Naive B cell (primary cell): ENCODE measurements around the gene SYT9. TPM values are rescaled to one million over a fixed set of nuclear protein-coding genes. Genes with fewer than 3 reads are reported as not detected.
"Not testable (repeated sequence)": the region's sequence is repeated elsewhere in the genome, so short reads cannot be mapped to it uniquely, and the experiment has no call there.

Source experiments
- ATAC-seq, 2 donors: fragments of 150-1000 bp; cut with Tn5 transposase; 2 replicates each; pipeline ENCODE4 v1.10.0; 2021; ENCODE audit warnings: low read depth in 2 of 2, mild to moderate bottlenecking in 2 of 2, moderate library complexity in 2 of 2
- DNase-seq: peaks from one replicate; pipeline ENCODE4 v3.0.0; 2022
- H3K27ac Mint-ChIP-seq, 6 donors: one replicate each; pipeline ENCODE4 v1.8.0; 2020 to 2022; ENCODE audit warnings: mild to moderate bottlenecking in 6 of 6, mixed read lengths in 6 of 6, moderate library complexity in 5 of 6, inconsistent platforms in 2 of 6
- H3K27me3 Mint-ChIP-seq, 3 donors: one replicate each; pipeline ENCODE4 v1.8.0; 2021 to 2022; ENCODE audit warnings: mixed read lengths in 3 of 3, mild to moderate bottlenecking in 1 of 3
- H3K36me3 Mint-ChIP-seq, 2 donors: one replicate each; pipeline ENCODE4 v1.8.0; 2020 to 2022; ENCODE audit warnings: mixed read lengths in 2 of 2, inconsistent platforms in 1 of 2, mild to moderate bottlenecking in 1 of 2
- H3K4me1 Mint-ChIP-seq, 3 donors: one replicate each; pipeline ENCODE4 v1.8.0; 2020 to 2022; ENCODE audit warnings: mixed read lengths in 3 of 3, inconsistent platforms in 1 of 3, mild to moderate bottlenecking in 1 of 3, moderate library complexity in 1 of 3
- H3K4me3 Mint-ChIP-seq, 8 donors: one replicate each; pipeline ENCODE4 v1.8.0; 2020 to 2022; ENCODE audit warnings: mild to moderate bottlenecking in 8 of 8, mixed read lengths in 8 of 8, moderate library complexity in 8 of 8, inconsistent platforms in 2 of 8
- H3K9me3 Mint-ChIP-seq, 7 donors: one replicate each; pipeline ENCODE4 v1.8.0; 2020 to 2022; ENCODE audit warnings: mixed read lengths in 7 of 7, mild to moderate bottlenecking in 5 of 7, inconsistent platforms in 2 of 7, moderate library complexity in 1 of 7
- polyA plus RNA-seq, 6 donors: library from polyadenylated mRNA; unstranded; fragments of 300-500 nt; fragmentation: Illumina TruSeq; gene quantifications; one replicate each; pipeline ENCODE4 v1.2.3, GENCODE V29; 2021; ENCODE audit warnings: low read depth in 6 of 6

Gene SYT9
- polyA plus RNA-seq, 6 donors from 2014 or later = not detected

GRCh38 chr11:7321473-7322450 is 70.1 kb downstream of the SYT9 start:
- no peak overlapping the region for H3K27ac Mint-ChIP-seq
- peaks cover 0 to 9% (median 7%) of the 10 kb centered on the region in 7 donors for H3K9me3 Mint-ChIP-seq

GRCh38 chr11:7332451-7332850 is 80.7 kb downstream of the SYT9 start:
- peaks cover 0 to 16% (median 8%) of the 10 kb centered on the region in 7 donors for H3K9me3 Mint-ChIP-seq
- peaks cover 14 to 45% (median 28%) of the 10 kb centered on the region in 3 donors for H3K27me3 Mint-ChIP-seq
- no peaks in the 10 kb centered on the region for H3K4me1 Mint-ChIP-seq
- H3K36me3 Mint-ChIP-seq = no peaks in the 10 kb centered on the region
- ATAC-seq (no peak), DNase-seq (no peak)
- H3K4me3 Mint-ChIP-seq = no peak overlapping the region
- H3K27ac Mint-ChIP-seq = no peak overlapping the region

More at GRCh38 chr11:7321473-7322450, 70.1 kb downstream of the SYT9 start:
- Mint-ChIP-seq H3K27me3 (peaks cover 12 to 22% (median 20%) of the 10 kb centered on the region in 3 donors), H3K36me3 (peaks cover 0 to 9% of the 10 kb centered on the region in 2 donors), H3K4me3 (no peak overlapping the region), H3K4me1 (no peaks in the 10 kb centered on the region)
- DNase-seq (no peak), ATAC-seq (no peak)

GRCh38 chr11:7332962-7333361 is 81.3 kb downstream of the SYT9 start:
- Mint-ChIP-seq H3K27ac (no peak overlapping the region), H3K4me1 (no peaks in the 10 kb centered on the region), H3K4me3 (no peak overlapping the region), H3K9me3 (peaks cover 0 to 16% (median 8%) of the 10 kb centered on the region in 7 donors), H3K36me3 (no peaks in the 10 kb centered on the region), H3K27me3 (peaks cover 17 to 46% (median 31%) of the 10 kb centered on the region in 3 donors)
- DNase-seq (no peak), ATAC-seq (no peak)

GRCh38 chr11:7335442-7335841 is 83.7 kb downstream of the SYT9 start:
- not testable (repeated sequence) for H3K27ac Mint-ChIP-seq, H3K4me3 Mint-ChIP-seq, DNase-seq, ATAC-seq, H3K4me1 Mint-ChIP-seq
- H3K36me3 Mint-ChIP-seq = peaks cover 0 to 19% of the 10 kb centered on the region in 2 donors
- peaks cover 8 to 36% (median 19%) of the 10 kb centered on the region in 7 donors for H3K9me3 Mint-ChIP-seq
- H3K27me3 Mint-ChIP-seq = peaks cover 35 to 52% (median 36%) of the 10 kb centered on the region in 3 donors

GRCh38 chr11:7341551-7341950 is 89.8 kb downstream of the SYT9 start:
- Mint-ChIP-seq H3K27me3 (peaks cover 51 to 82% (median 61%) of the 10 kb centered on the region in 3 donors), H3K4me1 (no peaks in the 10 kb centered on the region), H3K9me3 (peaks cover 4 to 26% (median 14%) of the 10 kb centered on the region in 7 donors), H3K27ac (no peak overlapping the region), H3K36me3 (peaks cover 0 to 19% of the 10 kb centered on the region in 2 donors), H3K4me3 (no peak overlapping the region)
- no peak for ATAC-seq
- no peak for DNase-seq

- Mint-ChIP-seq H3K36me3 (no peaks in the 10 kb centered on the region), H3K27ac (no peak overlapping the region), H3K27me3 (peaks cover 35 to 53% (median 45%) of the 10 kb centered on the region in 3 donors), H3K4me1 (no peaks in the 10 kb centered on the region), H3K4me3 (no peak overlapping the region), H3K9me3 (peaks cover 0 to 7% (median 3%) of the 10 kb centered on the region in 7 donors)
- ATAC-seq (no peak), DNase-seq (no peak)
Observed at GRCh38 chr11:7347611-7348431, 96.1 kb downstream of the SYT9 start.

- ATAC-seq = no peak
- DNase-seq = no peak
- H3K27ac Mint-ChIP-seq = peak overlapping the region in 1 of 6 donors; percentile 28
- no peaks in the 10 kb centered on the region for H3K36me3 Mint-ChIP-seq
- H3K9me3 Mint-ChIP-seq = peaks cover 0 to 7% (median 2%) of the 10 kb centered on the region in 7 donors
- peaks cover 35 to 47% (median 40%) of the 10 kb centered on the region in 3 donors for H3K27me3 Mint-ChIP-seq
- no peaks in the 10 kb centered on the region for H3K4me1 Mint-ChIP-seq
- no peak overlapping the region for H3K4me3 Mint-ChIP-seq
Observed at GRCh38 chr11:7348432-7349304, 97.0 kb downstream of the SYT9 start.

- no peak overlapping the region for H3K27ac Mint-ChIP-seq
- no peaks in the 10 kb centered on the region for H3K9me3 Mint-ChIP-seq
- H3K27me3 Mint-ChIP-seq = peaks cover 24 to 34% (median 25%) of the 10 kb centered on the region in 3 donors
- ATAC-seq = no peak
- DNase-seq = no peak
- no peak overlapping the region for H3K4me3 Mint-ChIP-seq
- no peaks in the 10 kb centered on the region for H3K4me1 Mint-ChIP-seq
- no peaks in the 10 kb centered on the region for H3K36me3 Mint-ChIP-seq
Observed at GRCh38 chr11:7351228-7351627, 99.5 kb downstream of the SYT9 start.

GRCh38 chr11:7353100-7353499 is 101.4 kb downstream of the SYT9 start:
- Mint-ChIP-seq H3K27ac (peak overlapping the region in 1 of 6 donors; percentile 18), H3K4me1 (no peaks in the 10 kb centered on the region), H3K27me3 (peaks cover 20 to 27% (median 24%) of the 10 kb centered on the region in 3 donors), H3K9me3 (no peaks in the 10 kb centered on the region), H3K36me3 (no peaks in the 10 kb centered on the region), H3K4me3 (no peak overlapping the region)
- peak in 1 of 2 donors; percentile 32 for ATAC-seq
- DNase-seq = peak; percentile 18

- H3K27ac Mint-ChIP-seq = no peak overlapping the region
- DNase-seq (no peak), ATAC-seq (no peak)
- H3K4me3 Mint-ChIP-seq = no peak overlapping the region
- no peaks in the 10 kb centered on the region for H3K36me3 Mint-ChIP-seq
- H3K9me3 Mint-ChIP-seq = peaks cover 0 to 21% (median 3%) of the 10 kb centered on the region in 7 donors
- H3K27me3 Mint-ChIP-seq = peaks cover 3 to 20% (median 12%) of the 10 kb centered on the region in 3 donors
- peaks cover 0 to 2% (median 0%) of the 10 kb centered on the region in 3 donors for H3K4me1 Mint-ChIP-seq
Observed at GRCh38 chr11:7364660-7365059, 113.0 kb downstream of the SYT9 start.

- H3K4me3 Mint-ChIP-seq = no peak overlapping the region
- H3K36me3 Mint-ChIP-seq = peaks cover 8 to 10% of the 10 kb centered on the region in 2 donors
- H3K9me3 Mint-ChIP-seq = peaks cover 5 to 18% (median 10%) of the 10 kb centered on the region in 7 donors
- DNase-seq (no peak), ATAC-seq (no peak)
- no peak overlapping the region for H3K27ac Mint-ChIP-seq
- H3K4me1 Mint-ChIP-seq = peaks cover 0 to 2% (median 0%) of the 10 kb centered on the region in 3 donors
- H3K27me3 Mint-ChIP-seq = peaks cover 10 to 38% (median 31%) of the 10 kb centered on the region in 3 donors
Observed at GRCh38 chr11:7367803-7368202, 116.1 kb downstream of the SYT9 start.

- peaks cover 8 to 14% of the 10 kb centered on the region in 2 donors for H3K36me3 Mint-ChIP-seq
Observed at GRCh38 chr11:7376386-7376785, 124.7 kb downstream of the SYT9 start.

More at GRCh38 chr11:7376386-7376785, 124.7 kb downstream of the SYT9 start:
- peaks cover 55 to 75% (median 67%) of the 10 kb centered on the region in 3 donors for H3K27me3 Mint-ChIP-seq
- peaks cover 10 to 35% (median 23%) of the 10 kb centered on the region in 7 donors for H3K9me3 Mint-ChIP-seq
- no peak for ATAC-seq
- H3K4me3 Mint-ChIP-seq = no peak overlapping the region
- no peaks in the 10 kb centered on the region for H3K4me1 Mint-ChIP-seq
- H3K27ac Mint-ChIP-seq = no peak overlapping the region
- no peak for DNase-seq
